PFSK-1 (cell line): ENCODE measurements around the gene ZC3H10.

Experiments used
- POLR2AphosphoS5 ChIP-seq: IDR thresholded peaks from 2 replicates; pipeline ENCODE4 v1.6.1; 2012; ENCODE audit warnings: low read depth, mild to moderate bottlenecking, control low read depth, low read length, moderate library complexity
- REST ChIP-seq, 2 experiments: IDR thresholded peaks; 2 replicates each; pipeline versions ENCODE4 v1.6.1 to v1.8.0; 2011 to 2012; ENCODE audit warnings: low read depth in 2 of 2, low read length in 2 of 2, control low read depth in 1 of 2, inconsistent platforms in 1 of 2, mild to moderate bottlenecking in 1 of 2, moderate library complexity in 1 of 2; ENCODE audit not compliant: insufficient read depth in 1 of 2
- SIN3A ChIP-seq: IDR thresholded peaks from 2 replicates; pipeline ENCODE4 v1.6.1; 2012; ENCODE audit warnings: mild to moderate bottlenecking, low read length, moderate library complexity, borderline replicate concordance; ENCODE audit not compliant: insufficient read depth

GRCh38 chr12:56126732-56127239, 8.7 kb downstream of the ZC3H10 start:
- TF ChIP-seq REST (IDR thresholded peaks at IDR 0.05; ENCODE audit: insufficient read depth in 1 of 2, low read depth in 2 of 2, low read length in 2 of 2): no peak
- no peak for TF ChIP-seq SIN3A
- no peak for TF ChIP-seq POLR2AphosphoS5
